IMR-90 (cell line): Measurements from ENCODE around the gene DUS2. TPM values are rescaled to one million over a fixed set of nuclear protein-coding genes. Genes with fewer than 3 reads are reported as not detected.

Experiments used
- ATAC-seq: fragments of 200-7000 bp; cut with Tn5 transposase; 2 replicates; pipeline ENCODE4 v1.9.1; 2020; ENCODE audit warnings: low read depth, mild to moderate bottlenecking, moderate library complexity
- BruUV-seq: library from RNA; stranded (reverse); fragments of 400-500 nt; replicated peaks from 2 replicates; lab custom pipeline; 2021; lab: Mats Ljungman, UMichigan
- CTCF ChIA-PET: fragments of 300-600 bp; formaldehyde crosslinking; extraction: SDS; loops from one replicate; lab custom pipeline; 2021; ENCODE audit warnings: antibody characterized with exemption; lab: Yijun Ruan, JAX
- POLR2A ChIA-PET: fragments of 300-600 bp; sonication (Branson Sonifier 250); formaldehyde crosslinking; loops from one replicate; lab custom pipeline; 2022; ENCODE audit warnings: antibody characterized with exemption; ENCODE audit not compliant: unreplicated experiment; lab: Charles Lee
- DNase-seq: peaks from one replicate; pipeline ENCODE4 v3.0.0; 2013
- H2AFZ ChIP-seq: replicated peaks from 2 replicates; pipeline ENCODE3; 2013; ENCODE audit warnings: low read length, mild to moderate bottlenecking; ENCODE audit not compliant: poor library complexity
- H2AK5ac ChIP-seq: 2 replicates; pipeline ENCODE4 v1.6.1; 2013; ENCODE audit warnings: low read depth, low read length, inconsistent platforms
- H2AK9ac ChIP-seq: replicated peaks from 2 replicates; pipeline ENCODE3; 2013; ENCODE audit warnings: mild to moderate bottlenecking, low read depth, low read length, moderate library complexity; ENCODE audit not compliant: poor library complexity
- H2BK120ac ChIP-seq: 2 replicates; pipeline ENCODE4 v1.6.1; 2013; ENCODE audit warnings: low read depth, low read length, inconsistent platforms
- H2BK15ac ChIP-seq: 3 replicates; pipeline ENCODE4 v1.6.1; 2013; ENCODE audit warnings: low read depth, low read length, inconsistent platforms
- H2BK20ac ChIP-seq: 2 replicates; pipeline ENCODE4 v1.6.1; 2013; ENCODE audit warnings: low read depth, mild to moderate bottlenecking, inconsistent platforms, low read length, moderate library complexity
- H2BK5ac ChIP-seq: 2 replicates; pipeline ENCODE4 v1.6.1; 2013; ENCODE audit warnings: mild to moderate bottlenecking, low read depth, low read length, inconsistent platforms; ENCODE audit not compliant: poor library complexity, severe bottlenecking
- H3K14ac ChIP-seq: replicated peaks from 2 replicates; pipeline ENCODE4 v1.6.1; 2013; ENCODE audit warnings: low read depth, low read length, inconsistent platforms
- H3K18ac ChIP-seq: 2 replicates; pipeline ENCODE4 v1.6.1; 2013; ENCODE audit warnings: low read depth, low read length, control low read depth
- H3K23ac ChIP-seq: 2 replicates; pipeline ENCODE4 v1.6.1; 2013; ENCODE audit warnings: low read depth, low read length, inconsistent platforms
- H3K27ac ChIP-seq: 2 replicates; pipeline ENCODE4 v1.5.1; 2013; ENCODE audit warnings: mild to moderate bottlenecking, control low read depth, low read length; ENCODE audit not compliant: insufficient read depth
- H3K27me3 ChIP-seq: 2 replicates; pipeline ENCODE4 v1.6.1; 2013; ENCODE audit warnings: low read length; ENCODE audit not compliant: control insufficient read depth, insufficient read depth
- H3K36me3 ChIP-seq: 2 replicates; pipeline ENCODE4 v1.6.1; 2013; ENCODE audit warnings: low read length, mixed read lengths; ENCODE audit not compliant: control insufficient read depth, insufficient read depth
- H3K4ac ChIP-seq: 2 replicates; pipeline ENCODE4 v1.6.1; 2013; ENCODE audit warnings: low read depth, low read length, inconsistent platforms
- H3K4me1 ChIP-seq: 2 replicates; pipeline ENCODE4 v1.6.1; 2013; ENCODE audit warnings: low read length, mixed read lengths; ENCODE audit not compliant: control insufficient read depth, insufficient read depth
- H3K4me2 ChIP-seq: 2 replicates; pipeline ENCODE4 v1.6.1; 2013; ENCODE audit warnings: low read depth, mild to moderate bottlenecking, control low read depth, low read length, moderate library complexity
- H3K4me3 ChIP-seq: 2 replicates; pipeline ENCODE4 v1.5.1; 2013; ENCODE audit warnings: low read depth, mild to moderate bottlenecking, control low read depth, low read length, moderate library complexity; ENCODE audit not compliant: insufficient read depth
- H3K56ac ChIP-seq: 2 replicates; pipeline ENCODE4 v1.6.1; 2013; ENCODE audit warnings: low read length, inconsistent platforms; ENCODE audit not compliant: insufficient read depth; ENCODE audit errors: extremely low read depth
- H3K79me1 ChIP-seq, 2 experiments: 2 replicates each; pipeline ENCODE4 v1.6.1; 2013; ENCODE audit warnings: low read length in 2 of 2, inconsistent platforms in 1 of 2, low read depth in 1 of 2
- H3K9ac ChIP-seq: 2 replicates; pipeline ENCODE4 v1.6.1; 2013; ENCODE audit warnings: low read depth, low read length, control low read depth
- H3K9me1 ChIP-seq: 2 replicates; pipeline ENCODE4 v1.6.1; 2013; ENCODE audit warnings: low read length, inconsistent platforms; ENCODE audit not compliant: insufficient read depth
- H3K9me3 ChIP-seq: 2 replicates; pipeline ENCODE4 v1.6.1; 2013; ENCODE audit warnings: low read length; ENCODE audit not compliant: control insufficient read depth, insufficient read depth
- H4K20me1 ChIP-seq: 2 replicates; pipeline ENCODE4 v1.6.1; 2013; ENCODE audit warnings: low read length, inconsistent platforms; ENCODE audit not compliant: insufficient read depth
- H4K5ac ChIP-seq: 2 replicates; pipeline ENCODE4 v1.6.1; 2013; ENCODE audit warnings: mild to moderate bottlenecking, low read depth, low read length, control low read depth
- H4K8ac ChIP-seq, 2 experiments: 2 replicates each; pipeline ENCODE4 v1.6.1; 2013; ENCODE audit warnings: low read depth in 2 of 2, low read length in 2 of 2, control low read depth in 1 of 2, inconsistent platforms in 1 of 2
- H4K91ac ChIP-seq: 2 replicates; pipeline ENCODE4 v1.6.1; 2013; ENCODE audit warnings: low read depth, low read length, inconsistent platforms; ENCODE audit not compliant: insufficient read depth
- NFE2L2 ChIP-seq: fragments of 150-350 bp; IDR thresholded peaks from 2 replicates; pipeline ENCODE4 v1.6.1; 2016; ENCODE audit warnings: low read depth, mild to moderate bottlenecking, low read length
- RAD21 ChIP-seq: IDR thresholded peaks from 2 replicates; pipeline ENCODE4 v1.6.1; 2012; ENCODE audit warnings: low read length, improper control_type of control experiment
- RFX5 ChIP-seq: IDR thresholded peaks from 2 replicates; pipeline ENCODE4 v1.8.0; 2012; ENCODE audit warnings: low read depth, mild to moderate bottlenecking, low read length, moderate library complexity
- WGBS, 2 experiments: methylation state at CpG; one replicate each; pipeline versions ENCODE4 v1.1.5 to v1.1.7; 2013; ENCODE audit warnings: missing lambda C conversion rate in 2 of 2; ENCODE audit not compliant: insufficient read length in 1 of 2; ENCODE audit errors: extremely low coverage in 2 of 2; 5-methylcytosine and 5-hydroxymethylcytosine counted together
- dilution Hi-C: fragments of 300-500 bp; cut with HindIII; formaldehyde crosslinking; loops from one replicate; pipeline ENCODE4 v1.14.3; 2018; ENCODE audit warnings: low sequenced_read_pairs; ENCODE audit not compliant: unreplicated experiment
- in situ Hi-C: fragments of 300-500 bp; cut with MboI; formaldehyde crosslinking; loops from 3 replicates; pipeline ENCODE4 v1.14.3; 2019; ENCODE audit warnings: low sequenced_read_pairs, inconsistent platforms, mixed read lengths
- intact Hi-C: fragments of 100-400 bp; cut with micrococcal nuclease; formaldehyde crosslinking; loops from 2 replicates; pipeline ENCODE4 v1.10.0; 2022
- polyA plus RNA-seq, 3 experiments: library from polyadenylated mRNA; depleted of rRNA; stranded (reverse); fragments of >200 nt; gene quantifications; 2 replicates each; pipeline ENCODE4 v1.2.3, GENCODE V29; 2012; ENCODE audit warnings: low replicate concordance in 1 of 3
- total RNA-seq: library from RNA; depleted of rRNA; stranded (reverse); fragments of >200 nt; gene quantifications from 2 replicates; pipeline ENCODE4 v1.2.3, GENCODE V29; 2012
- TF ChIP-seq, protein P1 (sequence below): fragments of 150-350 bp; IDR thresholded peaks from 2 replicates; pipeline ENCODE4 v1.6.1; 2016; ENCODE audit warnings: low read depth, mild to moderate bottlenecking, low read length, moderate library complexity, borderline replicate concordance

Gene DUS2
- total and polyA plus RNA-seq, 2 of the 4 experiments (the other 2 are of a cell fraction): 15.8 to 30.5 TPM

DNA sequence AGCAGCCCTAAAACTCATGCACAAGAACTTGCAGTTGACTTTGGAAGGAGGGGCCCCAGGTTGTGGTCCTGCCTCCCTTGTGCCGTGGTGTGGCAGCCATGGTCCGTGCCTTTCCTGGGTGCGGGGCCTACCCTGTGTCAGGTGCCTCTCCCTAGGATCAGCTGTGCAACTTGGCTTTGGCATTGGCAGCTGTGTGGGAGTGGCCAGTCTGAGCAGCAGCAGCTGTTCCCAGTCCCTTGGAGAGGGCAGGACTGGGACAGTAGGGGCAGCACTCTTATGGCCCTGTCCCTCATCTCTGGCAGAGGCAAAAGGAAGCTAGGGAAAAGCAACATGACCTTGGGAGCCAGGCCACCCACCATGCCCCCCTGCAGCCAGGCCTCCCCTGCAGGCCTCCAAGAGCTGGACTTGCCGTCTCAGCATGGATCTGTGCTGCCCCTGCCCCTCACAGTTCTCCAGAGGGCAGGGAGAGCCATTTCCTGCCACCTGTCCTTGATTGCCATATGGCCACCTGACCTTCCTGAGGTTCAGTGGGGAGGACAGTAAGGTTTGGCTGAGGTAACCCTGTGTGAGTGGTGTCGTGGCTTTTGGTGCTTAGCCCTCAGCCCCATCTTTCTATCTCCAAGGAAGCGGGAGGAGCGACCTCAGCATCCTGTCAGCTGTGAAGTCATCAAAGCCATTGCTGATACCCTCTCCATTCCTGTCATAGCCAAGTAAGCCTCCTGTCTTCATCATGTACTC is 46.6 kb downstream of the DUS2 start:
- Histone ChIP-seq H4K5ac (no peak overlapping the region), H3K23ac (no peak overlapping the region), H4K8ac (no peak overlapping the region), H2BK20ac (no peak overlapping the region), H3K4me2 (no peak overlapping the region), H3K27me3 (no peaks in the 10 kb centered on the region), H3K79me1 (0 out of 4 replicates have a peak, but pooled peaks cover 0 to 3% of the 10 kb centered on the region in 2 experiments), H3K9ac (no peak overlapping the region), H3K9me1 (peaks cover 21% of the 10 kb centered on the region), H2AK5ac (no peak overlapping the region), H3K14ac (no peak overlapping the region), H2AK9ac (peak overlapping the region; percentile 69), H3K4me1 (peaks cover 13% of the 10 kb centered on the region), H3K4ac (no peak overlapping the region), H2AFZ (no peak overlapping the region), H3K36me3 (peaks cover 36% of the 10 kb centered on the region), H3K27ac (no peak overlapping the region), H3K56ac (no peak overlapping the region), H3K9me3 (no peaks in the 10 kb centered on the region), H2BK120ac (no peak overlapping the region), H2BK5ac (no peak overlapping the region), H3K4me3 (no peak overlapping the region), H4K91ac (no peak overlapping the region), H4K20me1 (peaks cover 14% of the 10 kb centered on the region), H2BK15ac (no peak overlapping the region), H3K18ac (no peak overlapping the region)
- intact Hi-C loops: no loop called here
- dilution Hi-C loops: no loop called here
- TF ChIP-seq, protein P1, sequence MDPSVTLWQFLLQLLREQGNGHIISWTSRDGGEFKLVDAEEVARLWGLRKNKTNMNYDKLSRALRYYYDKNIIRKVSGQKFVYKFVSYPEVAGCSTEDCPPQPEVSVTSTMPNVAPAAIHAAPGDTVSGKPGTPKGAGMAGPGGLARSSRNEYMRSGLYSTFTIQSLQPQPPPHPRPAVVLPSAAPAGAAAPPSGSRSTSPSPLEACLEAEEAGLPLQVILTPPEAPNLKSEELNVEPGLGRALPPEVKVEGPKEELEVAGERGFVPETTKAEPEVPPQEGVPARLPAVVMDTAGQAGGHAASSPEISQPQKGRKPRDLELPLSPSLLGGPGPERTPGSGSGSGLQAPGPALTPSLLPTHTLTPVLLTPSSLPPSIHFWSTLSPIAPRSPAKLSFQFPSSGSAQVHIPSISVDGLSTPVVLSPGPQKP: no peak
- no peak for TF ChIP-seq RFX5
- no peak for TF ChIP-seq NFE2L2
- no peak for TF ChIP-seq RAD21
- in situ Hi-C loops: no loop called here
- ATAC-seq (no peak), DNase-seq (no peak)
- POLR2A ChIA-PET: interaction anchor here (0.5 kb wide), 1 partner anchor 65 kb away, joined by 8 read pairs; no protein-coding TSS in a partner anchor
- BruUV-seq: no TSS peak
- WGBS, 2 experiments: 100% methylated on average over 1 of the region's 7 CpGs; no CpG with 5 or more reads in 1 of the 2 experiments
- CTCF ChIA-PET: no interaction called here
